HG02763 (cell line): ENCODE results near the gene SNX14.
A peak's percentile ranks its signal among the peaks of the same experiment; 100 is the strongest.

ENCODE experiments used
- ATAC-seq: cut with Tn5 transposase; IDR thresholded peaks from one replicate; pipeline ENCODE4 v1.9.1; 2021; ENCODE audit warnings: mild to moderate bottlenecking, moderate library complexity; ENCODE audit not compliant: unreplicated experiment

SNX14 gene

GRCh38 chr6:85516168-85516567, 77.5 kb downstream of the SNX14 start:
- ATAC-seq, result no peak

- no peak for ATAC-seq
Measured at GRCh38 chr6:85506441-85507093, 87.1 kb downstream of the SNX14 start.

- no peak for ATAC-seq
Measured at GRCh38 chr6:85498596-85499258, 94.9 kb downstream of the SNX14 start.

GRCh38 chr6:85496856-85497255, 96.8 kb downstream of the SNX14 start:
- ATAC-seq, result no peak

GRCh38 chr6:85496009-85496579, 97.6 kb downstream of the SNX14 start:
- ATAC-seq, result no peak

- ATAC-seq, result no peak
Measured at GRCh38 chr6:85494547-85495536, 98.8 kb downstream of the SNX14 start.

- no peak for ATAC-seq
Measured at GRCh38 chr6:85493389-85493788, 100.3 kb downstream of the SNX14 start.

DNA sequence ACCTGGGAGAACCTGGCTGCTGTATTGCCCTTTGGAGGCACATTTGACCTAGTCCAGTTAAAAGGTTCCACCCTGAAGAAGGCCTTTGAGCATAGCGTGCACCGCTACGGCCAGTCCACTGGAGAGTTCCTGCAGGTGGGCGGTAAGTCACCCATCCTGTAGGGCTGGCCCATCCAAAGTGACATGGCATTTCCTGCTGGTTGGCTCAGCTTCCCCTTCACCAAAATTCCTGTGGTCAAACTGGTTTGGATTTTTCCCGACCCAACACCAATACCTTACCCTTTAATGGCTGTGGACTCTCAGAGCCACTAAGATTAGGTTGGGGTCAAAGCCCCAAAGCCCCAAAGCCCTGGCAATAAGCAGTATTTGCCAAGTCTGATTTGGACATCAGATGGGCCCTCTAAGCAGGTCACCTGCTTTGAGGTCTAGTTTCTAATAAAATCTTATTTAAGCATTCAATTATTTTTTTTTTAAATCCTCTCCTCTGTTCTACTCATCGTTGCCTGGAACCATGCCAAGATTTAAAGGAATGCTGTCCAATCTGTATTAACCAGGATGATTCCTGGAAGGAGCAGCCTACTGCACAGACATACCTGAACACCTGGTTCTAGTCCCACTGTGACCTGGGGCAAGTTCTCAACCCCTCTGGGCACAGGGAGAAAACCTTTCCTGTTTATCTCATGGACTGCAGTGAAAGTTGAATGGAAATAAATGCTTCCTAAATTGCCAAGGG, 103.0 kb downstream of the SNX14 start:
- ATAC-seq, result no peak

DNA sequence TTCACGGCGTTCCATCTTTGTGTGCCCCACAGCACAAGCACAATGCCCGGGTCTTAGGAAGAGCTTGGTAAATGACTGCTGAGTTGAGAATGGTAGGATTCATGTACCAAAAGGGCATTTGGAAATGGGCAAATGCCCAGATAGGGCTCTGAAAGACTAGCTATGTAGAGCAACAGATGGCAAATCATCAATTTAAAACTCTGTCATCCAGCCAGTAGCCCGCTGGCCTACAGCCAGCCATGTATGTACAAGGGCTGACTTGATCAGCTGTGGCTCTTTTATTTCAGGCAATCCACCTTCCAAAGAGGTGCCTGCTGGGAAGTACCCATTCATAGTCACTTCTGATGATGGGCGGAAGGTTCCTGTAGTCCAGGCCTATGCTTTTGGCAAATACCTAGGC, 108.7 kb downstream of the SNX14 start:
- ATAC-seq, result no peak

- no peak for ATAC-seq
Measured at GRCh38 chr6:85483846-85484245, 109.8 kb downstream of the SNX14 start.

GRCh38 chr6:85482905-85483700, 110.6 kb downstream of the SNX14 start:
- peak; percentile 83 for ATAC-seq

DNA sequence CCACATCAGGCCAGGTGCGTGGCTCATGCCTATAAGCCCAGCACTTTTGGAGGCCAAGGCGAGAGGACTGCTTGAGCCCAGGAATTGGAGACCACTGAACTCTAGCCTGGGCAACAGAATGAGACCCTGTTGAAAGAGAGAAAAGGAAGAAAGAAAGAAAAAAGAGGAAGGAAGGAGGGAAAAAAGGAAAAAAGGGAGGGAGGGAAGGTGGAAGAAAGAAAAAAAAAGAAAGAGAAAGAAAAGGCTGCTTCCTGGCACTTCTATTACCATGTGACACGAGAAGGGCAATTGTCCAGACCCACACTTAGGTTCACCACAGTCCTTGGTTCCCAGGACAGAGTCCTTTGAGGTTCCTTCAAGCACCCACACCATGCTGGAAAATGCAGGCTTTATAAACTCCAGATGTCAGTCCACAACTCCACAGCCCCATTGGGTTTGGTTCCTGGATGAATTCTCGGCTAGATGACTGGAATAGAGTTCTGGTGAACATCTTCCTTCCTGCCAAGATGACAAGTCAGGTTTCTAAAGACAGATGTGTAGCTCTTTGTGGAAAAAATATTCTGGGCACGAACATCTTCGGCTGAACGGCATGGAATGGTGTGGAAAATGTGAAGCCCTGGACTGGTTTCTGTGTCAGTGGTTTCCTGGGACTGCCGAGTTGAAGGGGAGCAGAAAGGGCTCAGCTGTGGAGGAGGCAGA, 111.3 kb downstream of the SNX14 start:
- peak; percentile 13 for ATAC-seq

DNA sequence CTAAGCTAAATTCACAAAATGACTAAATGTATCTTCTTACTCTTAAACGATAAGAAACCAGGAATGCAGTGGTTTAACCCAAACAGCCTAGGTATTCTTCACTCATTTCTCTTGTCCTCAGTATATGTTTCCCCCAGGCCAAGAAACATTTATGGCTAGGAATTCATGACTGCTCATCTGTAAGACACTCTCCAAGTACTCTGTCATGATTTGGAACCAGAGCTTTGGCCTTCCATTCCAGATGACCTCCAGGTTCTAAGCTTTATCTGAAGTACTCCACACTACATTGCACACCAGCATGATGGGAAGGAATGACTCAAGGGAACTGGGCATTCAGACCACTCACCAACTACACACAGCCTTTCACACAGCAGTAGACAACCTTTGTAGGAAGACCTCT, 114.5 kb downstream of the SNX14 start:
- ATAC-seq, result no peak

DNA sequence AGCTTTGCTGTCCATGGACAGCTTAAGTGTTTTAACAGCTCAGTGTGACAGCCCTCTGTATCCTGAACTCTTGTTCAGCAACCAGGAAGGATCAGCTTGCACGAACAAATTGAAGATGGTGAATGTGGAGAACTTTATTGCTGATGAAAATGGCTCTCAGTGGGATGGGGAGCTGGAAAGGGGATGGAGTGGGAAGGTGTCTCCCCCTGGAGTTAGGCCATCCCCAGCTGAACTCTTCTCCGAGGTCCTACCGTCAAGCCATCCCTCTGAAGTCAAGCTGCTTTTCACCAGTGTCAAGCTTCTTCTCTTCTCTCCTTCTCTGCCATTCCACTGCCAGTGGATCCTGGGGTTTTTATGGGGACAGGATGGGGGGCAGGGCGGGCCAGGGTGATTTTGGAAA, 117.1 kb downstream of the SNX14 start:
- no peak for ATAC-seq

- ATAC-seq, result no peak
Measured at GRCh38 chr6:85473748-85474147, 119.9 kb downstream of the SNX14 start.

DNA sequence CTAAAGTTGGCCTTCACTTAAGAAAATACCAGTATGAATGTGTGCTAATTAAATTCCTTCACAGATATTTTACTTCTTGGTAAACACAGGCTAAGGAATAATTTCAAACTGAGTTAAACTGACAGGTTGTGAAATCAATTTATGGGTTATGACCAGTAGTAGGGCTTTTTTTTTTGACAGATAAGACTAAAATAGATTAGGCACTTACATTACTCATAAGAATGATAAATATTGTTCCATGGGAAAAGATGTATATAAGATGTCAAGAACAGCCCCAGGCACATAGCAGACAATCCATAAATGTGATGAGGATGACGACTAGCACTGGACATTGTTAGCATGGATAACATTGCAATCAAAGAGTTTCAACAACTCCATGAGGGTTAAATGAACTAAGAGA, 120.9 kb downstream of the SNX14 start:
- ATAC-seq, result no peak

GRCh38 chr6:85470023-85470410, 123.6 kb downstream of the SNX14 start:
- ATAC-seq, result no peak

GRCh38 chr6:85469276-85470022, 124.2 kb downstream of the SNX14 start:
- ATAC-seq, result no peak
